G401.6 (cell line): ENCODE results near the gene SPON1.

ENCODE experiments used
- FAIRE-seq: peaks from 2 replicates; lab custom pipeline; 2012; peaks lifted over from hg19 to GRCh38; lab: Jason Lieb, UNC

SPON1 gene

DNA sequence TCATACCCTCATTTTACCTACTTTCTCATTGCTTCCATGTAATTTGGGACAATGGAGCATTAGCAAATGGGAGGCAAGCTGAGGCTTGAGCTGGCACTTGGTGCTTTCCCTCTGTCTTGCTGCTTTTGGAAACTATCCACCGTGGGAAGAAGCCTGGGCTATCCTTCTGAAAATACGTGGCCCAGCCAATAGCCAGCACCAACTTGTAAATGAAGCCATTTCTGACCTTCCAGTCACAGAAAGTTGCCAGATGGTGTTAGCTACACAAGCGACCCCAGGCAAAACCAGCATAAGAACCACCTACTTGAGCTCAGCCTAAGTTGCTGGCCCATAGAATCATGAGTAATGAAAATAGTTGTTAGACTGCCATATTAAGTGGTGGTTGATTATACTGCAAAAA is 18.5 kb upstream of the SPON1 start:
- FAIRE-seq, result no peak

DNA sequence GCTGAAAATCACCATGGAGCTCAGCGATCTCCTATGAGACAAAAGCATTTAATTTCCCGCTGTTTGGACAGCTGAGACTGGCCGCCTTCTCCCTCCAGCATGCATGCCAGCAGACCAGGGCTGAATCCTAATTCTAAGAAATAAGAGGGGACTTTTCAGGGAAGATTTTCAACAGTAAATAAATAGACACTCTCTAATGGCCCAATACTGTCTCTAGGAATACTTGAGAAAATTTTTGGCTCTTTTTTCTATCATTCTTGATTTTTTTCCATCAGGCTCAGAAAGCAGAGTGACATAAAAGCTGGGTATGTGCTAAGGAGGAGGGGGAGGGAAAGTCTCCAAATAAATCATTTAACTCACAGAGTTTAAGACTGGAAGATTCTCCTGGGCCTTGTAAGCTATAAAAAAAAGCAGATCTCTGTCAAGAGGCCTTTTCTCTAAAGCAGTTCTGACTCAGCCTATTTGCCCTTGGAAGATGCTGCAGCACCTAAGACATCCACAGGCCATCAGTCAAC is 17.6 kb upstream of the SPON1 start:
- no peak for FAIRE-seq

DNA sequence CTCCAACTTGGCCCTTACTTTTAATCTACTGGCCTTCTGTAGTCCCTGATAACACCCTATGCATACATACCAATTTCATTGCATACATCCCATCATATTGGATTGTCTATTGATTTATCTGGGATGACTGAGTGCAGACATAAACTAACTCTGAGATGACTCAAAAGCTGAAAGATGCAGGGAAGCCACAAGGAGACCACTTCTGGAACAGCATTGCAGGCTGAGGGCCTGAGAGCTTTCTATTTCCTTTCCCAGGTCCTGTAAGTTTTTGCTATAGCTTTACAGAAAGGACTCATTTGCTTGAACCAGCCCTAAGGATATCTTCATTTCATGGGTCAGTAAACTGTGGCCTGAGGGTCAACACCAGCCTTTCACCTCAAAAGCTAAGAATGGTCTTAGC is 15.1 kb upstream of the SPON1 start:
- FAIRE-seq, result no peak

GRCh38 chr11:13949876-13950275 is 12.6 kb upstream of the SPON1 start:
- no peak for FAIRE-seq

- no peak for FAIRE-seq
These were observed 10.3 kb upstream of the SPON1 start for GRCh38 chr11:13952221-13952620.

DNA sequence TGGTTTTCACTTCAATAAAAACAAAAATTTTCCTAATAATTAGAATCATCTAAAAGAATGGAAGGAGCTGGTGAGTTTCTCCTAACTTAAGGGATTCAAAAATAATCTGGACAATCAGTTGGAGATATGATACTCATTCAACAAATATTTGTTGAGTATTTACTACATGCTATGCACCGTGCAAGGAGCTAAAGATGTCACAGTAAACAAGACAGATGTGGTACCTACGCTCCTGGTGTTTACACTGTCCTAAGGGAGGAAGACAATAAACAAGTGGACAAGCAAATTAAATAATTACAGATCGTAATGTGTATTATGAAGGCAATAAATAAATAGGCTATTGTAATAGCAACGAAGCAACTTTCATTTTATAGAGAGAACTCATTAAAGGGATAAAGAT is 9.9 kb upstream of the SPON1 start:
- no peak for FAIRE-seq

GRCh38 chr11:13954591-13954990 is 7.9 kb upstream of the SPON1 start:
- FAIRE-seq, result no peak

DNA sequence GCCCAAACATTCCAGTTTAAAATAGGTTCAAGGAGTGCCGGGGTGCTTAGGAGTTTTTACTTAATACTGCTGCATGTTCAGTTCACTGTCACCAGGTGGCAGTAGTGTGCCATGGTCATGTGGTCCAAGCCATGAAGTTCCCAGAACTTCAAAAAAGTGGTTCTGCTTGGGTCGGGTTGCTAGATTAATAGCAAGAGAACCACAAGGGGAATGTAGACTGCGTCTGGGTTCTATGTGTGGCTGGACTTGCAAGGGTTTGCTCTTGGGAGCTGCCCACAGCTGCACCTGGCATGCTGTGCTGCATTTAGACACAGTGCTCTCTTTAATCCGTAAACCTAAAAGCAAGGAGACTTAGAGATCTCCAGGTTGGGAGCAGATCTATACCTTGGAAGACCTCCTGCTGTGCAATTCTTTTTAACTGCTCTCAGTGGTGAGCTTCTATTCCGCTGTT is 6.5 kb upstream of the SPON1 start:
- FAIRE-seq, result no peak

GRCh38 chr11:13956988-13957387 is 5.5 kb upstream of the SPON1 start:
- no peak for FAIRE-seq

GRCh38 chr11:13958641-13959400 is 3.7 kb upstream of the SPON1 start:
- no peak for FAIRE-seq

GRCh38 chr11:13962198-13962561 is 343 bp upstream of the SPON1 start:
- FAIRE-seq, result no peak

DNA sequence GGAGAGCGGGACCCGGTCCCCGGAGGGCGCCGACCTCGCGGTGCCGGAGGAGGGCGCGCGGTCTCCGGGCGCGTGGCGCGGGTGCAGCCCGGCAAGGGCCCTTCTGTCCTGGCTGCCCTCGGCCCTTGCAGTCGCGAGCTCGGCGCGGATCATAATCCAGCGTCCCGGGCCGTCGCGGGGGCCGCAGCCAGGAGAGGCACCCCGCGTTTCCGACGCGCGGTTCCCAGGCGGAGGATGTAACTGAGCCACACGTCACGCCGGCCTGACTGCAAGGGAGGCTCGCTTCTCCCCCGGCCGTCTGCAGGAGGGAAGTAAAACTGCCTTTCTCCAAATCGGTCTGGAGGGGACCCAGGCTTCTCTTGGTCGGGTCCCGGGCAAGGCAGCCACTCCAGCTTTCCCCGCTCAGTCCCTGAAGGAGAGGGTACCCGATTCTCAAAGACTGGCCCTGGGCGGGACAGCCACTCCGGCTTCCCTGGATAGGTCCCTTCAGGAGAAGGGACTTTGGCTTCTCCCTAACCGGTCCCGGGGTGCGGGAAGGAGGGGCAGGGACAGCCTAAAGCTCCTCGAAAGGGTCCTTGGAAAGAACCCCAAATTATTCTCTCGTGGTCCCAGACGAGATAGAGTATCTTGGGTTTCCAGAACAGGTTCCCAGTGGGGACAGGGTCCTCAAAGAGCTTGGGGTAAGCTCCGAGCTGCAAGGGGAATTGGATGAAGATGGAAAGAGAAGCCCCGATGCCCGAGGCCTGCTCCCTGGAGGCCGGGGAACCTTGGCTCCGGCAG is 836 bp downstream of the SPON1 start:
- no peak for FAIRE-seq

DNA sequence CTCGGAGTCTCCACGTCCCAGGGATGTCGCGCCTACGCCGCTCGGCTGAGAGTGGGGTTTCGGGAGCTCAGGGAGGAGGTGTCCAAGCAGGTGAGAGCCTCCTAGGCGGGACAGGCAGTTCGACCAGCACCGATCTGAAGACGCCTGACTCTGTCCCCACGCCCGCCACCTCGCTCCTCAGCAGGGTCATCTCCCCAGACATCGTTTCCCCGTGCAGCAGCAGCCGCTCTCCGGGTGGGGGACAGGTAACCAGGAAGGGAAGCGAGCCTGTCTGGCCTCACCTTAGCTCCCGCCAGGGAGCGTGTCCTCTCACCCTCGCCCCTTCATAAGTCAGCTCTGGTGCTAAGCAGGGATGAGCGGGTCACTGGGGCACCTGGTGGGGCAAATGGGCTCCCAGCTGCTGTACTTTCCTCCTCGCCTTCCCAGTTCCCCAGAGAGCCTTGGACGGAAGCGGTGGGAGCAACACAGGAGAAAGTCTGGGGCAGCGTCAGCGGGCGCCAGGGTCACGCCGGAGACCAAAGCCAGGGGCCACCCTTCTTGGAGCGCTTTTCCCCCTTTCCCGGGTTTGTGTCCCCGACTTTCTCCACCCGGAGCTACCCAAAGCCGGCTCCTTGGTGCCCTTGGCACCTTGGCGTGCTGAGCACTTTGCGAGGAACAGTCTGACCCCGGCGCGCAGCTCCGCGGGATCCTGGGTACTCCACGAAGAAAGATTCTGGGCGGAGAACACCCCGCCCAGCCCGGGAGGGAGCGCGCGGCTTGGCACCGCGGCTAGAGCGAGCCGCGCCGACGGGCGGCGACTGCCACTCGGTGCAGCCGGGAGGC is 1.6 kb downstream of the SPON1 start:
- FAIRE-seq, result no peak

GRCh38 chr11:13964771-13965074 is 2.2 kb downstream of the SPON1 start:
- no peak for FAIRE-seq

DNA sequence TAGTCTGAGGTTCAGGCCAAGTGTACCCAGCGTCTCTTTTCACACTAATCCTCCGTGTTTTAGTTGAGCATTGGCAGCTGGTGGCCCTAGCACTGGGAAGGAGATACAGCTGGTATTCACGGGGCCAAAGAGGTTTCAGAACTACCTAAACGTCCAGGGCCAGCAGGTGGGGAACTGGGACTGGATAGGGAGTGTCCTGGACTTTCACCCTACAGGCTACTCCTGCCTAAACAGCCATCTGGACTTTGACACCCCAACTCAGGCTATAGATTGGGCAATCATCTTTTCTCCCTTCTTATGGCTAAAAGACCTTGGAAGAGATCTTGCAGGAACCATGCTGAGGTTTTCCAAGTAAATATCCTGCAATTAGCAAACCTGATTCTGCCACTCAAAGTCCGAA is 2.8 kb downstream of the SPON1 start:
- no peak for FAIRE-seq

DNA sequence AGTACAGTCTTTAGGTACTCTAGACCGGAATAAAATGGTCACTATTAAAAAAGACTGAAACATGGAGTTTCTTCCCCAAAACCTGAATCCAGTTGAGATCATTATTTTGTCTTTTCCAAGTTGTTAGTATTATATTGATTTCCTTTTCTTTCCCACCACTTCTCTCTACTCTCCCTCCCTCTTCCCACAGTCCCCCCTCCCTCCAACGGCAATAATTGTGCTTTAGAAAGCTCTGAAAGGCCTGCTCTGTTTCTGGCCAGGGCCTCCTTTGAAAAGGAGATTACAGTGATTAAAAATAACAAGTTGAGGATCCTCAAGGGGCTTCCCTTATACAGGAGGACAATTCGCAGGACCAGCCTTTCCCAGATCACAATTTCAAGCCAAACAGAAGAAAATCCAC is 3.5 kb downstream of the SPON1 start:
- FAIRE-seq, result no peak

- FAIRE-seq, result no peak
These were observed 4.0 kb downstream of the SPON1 start for GRCh38 chr11:13966486-13966885.

DNA sequence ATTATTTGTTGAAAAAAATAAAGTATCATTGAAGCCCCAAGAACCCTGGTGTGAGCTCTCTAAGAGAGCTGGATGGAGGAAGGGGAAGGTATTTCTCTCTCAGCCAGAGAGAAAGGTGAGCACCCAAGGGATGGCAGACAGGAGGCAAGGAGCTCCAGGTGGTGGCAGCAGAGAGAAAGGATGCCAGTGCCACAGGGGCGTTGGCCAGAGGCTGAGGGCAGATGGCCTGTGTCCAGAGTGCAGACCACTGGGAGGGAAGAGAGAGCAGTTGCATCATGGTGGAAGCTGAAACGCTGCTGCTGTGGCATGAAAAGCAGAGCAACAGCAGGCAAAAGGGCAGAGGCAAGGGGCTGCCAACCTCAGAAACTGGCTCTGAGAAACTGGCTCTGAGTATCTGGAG is 8.5 kb downstream of the SPON1 start:
- FAIRE-seq, result no peak

- FAIRE-seq, result no peak
These were observed 9.8 kb downstream of the SPON1 start for GRCh38 chr11:13972043-13972910.

GRCh38 chr11:13972944-13973343 is 10.4 kb downstream of the SPON1 start:
- FAIRE-seq, result no peak

DNA sequence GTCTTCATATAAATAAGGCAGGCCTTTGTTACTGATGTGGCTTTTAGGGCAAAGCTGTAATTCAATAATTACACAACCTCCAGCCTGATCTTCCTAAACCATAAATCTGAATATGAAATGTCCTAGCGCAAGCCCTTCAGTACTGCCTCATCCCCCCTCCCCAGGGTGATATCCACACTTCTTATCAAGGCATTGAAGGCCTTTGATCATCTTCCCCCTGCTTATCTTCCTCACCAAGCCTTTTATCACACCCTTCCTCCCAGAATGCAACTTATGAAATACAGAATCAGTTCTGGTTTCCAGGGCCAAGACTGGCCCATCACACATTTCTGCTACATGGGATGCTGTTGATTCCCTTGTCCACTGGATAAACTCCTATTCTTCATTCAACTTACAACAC is 12.1 kb downstream of the SPON1 start:
- no peak for FAIRE-seq
